ENCODE results near the gene PRKD3. TPM values are rescaled to one million over a fixed set of nuclear protein-coding genes. Genes with fewer than 3 reads are reported as not detected.

Gene PRKD3
- total and polyA plus RNA-seq, 2 of the 13 experiments (the other 11 are each of a cell fraction or from before 2014, with no cell fraction given), result 11.6 to 38.4 TPM

DNA sequence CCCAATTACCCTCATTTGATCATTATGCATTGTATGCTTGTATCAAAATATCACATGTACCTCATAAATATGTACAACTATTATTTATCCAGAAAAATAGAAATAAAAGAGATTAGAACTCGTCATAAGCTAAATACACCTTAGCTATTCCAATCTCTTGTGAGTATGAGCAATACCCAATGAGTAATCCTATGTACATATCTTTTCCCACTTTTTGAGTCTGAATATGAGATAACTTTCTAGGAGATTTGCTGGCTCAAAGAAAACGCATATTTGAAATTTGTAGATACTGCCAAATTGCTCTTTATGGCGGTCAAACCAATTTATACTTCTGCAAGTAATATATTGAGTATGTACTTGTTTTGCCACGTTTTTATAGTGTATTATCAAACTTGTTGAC is 24.1 kb downstream of the PRKD3 start (continued):
- TF ChIP-seq CSRNP2 (CRISPR knock-in tag; conservative IDR thresholded peaks at IDR 0.05; ENCODE audit: low read depth), result no peak

DNA sequence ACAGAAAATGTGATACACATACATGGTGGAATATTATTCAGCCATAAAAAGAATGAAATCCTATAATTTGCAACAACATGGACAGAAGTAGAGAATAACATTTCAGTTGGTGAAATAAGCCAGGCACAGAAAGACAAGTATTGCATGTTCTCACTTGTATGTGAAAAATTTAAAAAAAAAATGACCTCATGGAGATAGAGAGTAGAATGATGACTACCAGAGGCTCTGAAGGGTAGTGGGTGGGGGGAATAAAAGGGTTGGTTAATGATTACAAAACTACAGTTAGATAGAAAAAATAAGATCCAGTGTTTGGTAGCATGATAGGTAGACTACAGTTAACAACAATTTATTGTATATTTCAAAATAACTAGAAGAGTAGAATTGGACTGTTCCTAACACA is 24.5 kb downstream of the PRKD3 start:
- BruUV-seq (replicated peaks), result no TSS peak
- in situ Hi-C loops (cut with HindIII; ENCODE audit: extremely low pct_ligation_motif_present, low pct_unique_long_range_greater_than_20kb), result no loop called here
- POLR2A ChIA-PET, result no interaction called here
- Histone ChIP-seq H3K9me3 (ENCODE audit: low read length) (no peaks in the 10 kb centered on the region), H3K4me2 (ENCODE audit: low read depth, low read length) (no peak overlapping the region), H3K79me2 (ENCODE audit: insufficient read depth, low read length) (peaks cover 46% of the 10 kb centered on the region), H3K27ac (ENCODE audit: extremely low read length, insufficient read depth, low read length) (no peak overlapping the region), H3K27me3 (ENCODE audit: control insufficient read depth in 1 of 2, insufficient read depth in 2 of 2, low read length in 2 of 2) (no peaks in the 10 kb centered on the region), H3K4me1 (ENCODE audit: insufficient read depth, low read length) (no peaks in the 10 kb centered on the region), H2AFZ (ENCODE audit: low read length) (no peak overlapping the region), H4K20me1 (ENCODE audit: insufficient read depth, low read length) (no peaks in the 10 kb centered on the region), H3K36me3 (replicated peaks in 1 of 2; ENCODE audit: control insufficient read depth in 1 of 2, insufficient read depth in 2 of 2, low read length in 2 of 2) (peaks cover 1 to 5% of the 10 kb centered on the region in 2 experiments; a peak in 2 of 5 replicates), H3K9ac (ENCODE audit: insufficient read depth, low read depth, low read length) (no peak overlapping the region), H3K4me3 (replicated peaks in 1 of 3; ENCODE audit: insufficient read depth in 1 of 3, low read depth in 2 of 3, low read length in 3 of 3) (no peak overlapping the region)
- no peak for FAIRE-seq
- CTCF ChIA-PET (ENCODE audit: low intra/inter-chr PET ratio, low total read pairs), result no interaction called here
- DNase-seq (ENCODE audit: low spot score), result no peak
- 0 out of 2 replicates have a peak, but pooled peaks have one; percentile 36 for TF ChIP-seq ATF7 (IDR thresholded peaks at IDR 0.05)
- TF ChIP-seq ATF7 (CRISPR knock-in tag; IDR thresholded peaks at IDR 0.05), result no peak
- no peak for TF ChIP-seq TOE1 (CRISPR knock-in tag; IDR thresholded peaks at IDR 0.05)
- intact Hi-C loops (cut with micrococcal nuclease; ENCODE audit: unreplicated experiment), result no loop called here
- no peak for ATAC-seq

DNA sequence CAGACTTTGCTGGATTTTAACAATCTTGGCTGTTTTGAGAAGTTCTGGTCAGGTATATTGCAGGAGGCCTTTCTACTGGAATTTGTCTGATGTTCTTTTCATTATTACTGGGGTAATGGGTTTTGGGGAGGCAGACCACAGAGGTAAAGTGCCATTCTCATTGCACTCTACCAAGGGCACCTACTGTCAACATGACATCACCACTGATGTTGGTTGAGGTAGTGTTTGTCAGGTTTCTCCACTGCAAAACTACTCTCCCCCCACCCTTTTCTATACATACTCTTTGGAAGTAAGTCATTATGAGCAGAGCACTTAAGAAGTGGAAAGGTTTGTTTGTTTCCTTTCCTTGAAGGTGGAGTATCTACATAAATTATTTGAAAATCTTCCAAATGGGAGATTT is 27.0 kb downstream of the PRKD3 start:
- no peak overlapping the region for H3K4me3 ChIP-seq (replicated peaks in 1 of 3; ENCODE audit: insufficient read depth in 1 of 3, low read depth in 2 of 3, low read length in 3 of 3)
- no peak overlapping the region for H3K4me2 ChIP-seq (ENCODE audit: low read depth, low read length)
- no peak for FAIRE-seq
- H2AFZ ChIP-seq (ENCODE audit: low read length), result no peak overlapping the region
- intact Hi-C loops (cut with micrococcal nuclease; ENCODE audit: unreplicated experiment) (no loop called here), in situ Hi-C loops (cut with HindIII; ENCODE audit: extremely low pct_ligation_motif_present, low pct_unique_long_range_greater_than_20kb) (no loop called here)
- BruUV-seq (replicated peaks), result no TSS peak
- ATAC-seq, result no peak
- no peak for DNase-seq (ENCODE audit: low spot score)
- ChIA-PET POLR2A (no interaction called here), CTCF (ENCODE audit: low intra/inter-chr PET ratio, low total read pairs) (no interaction called here)
- H3K4me1 ChIP-seq (ENCODE audit: insufficient read depth, low read length), result no peaks in the 10 kb centered on the region
- H4K20me1 ChIP-seq (ENCODE audit: insufficient read depth, low read length), result no peaks in the 10 kb centered on the region
- H3K9me3 ChIP-seq (ENCODE audit: low read length), result no peaks in the 10 kb centered on the region
- H3K36me3 ChIP-seq (replicated peaks in 1 of 2; ENCODE audit: control insufficient read depth in 1 of 2, insufficient read depth in 2 of 2, low read length in 2 of 2), result peaks cover 1 to 5% of the 10 kb centered on the region in 2 experiments; a peak in 4 of 5 replicates
- TF ChIP-seq SPEN (CRISPR knock-in tag; IDR thresholded peaks at IDR 0.05; ENCODE audit: low read depth), result no peak
- TF ChIP-seq KLF11 (CRISPR knock-in tag; IDR thresholded peaks at IDR 0.05), result no peak
- no peak for TF ChIP-seq ZNF629 (CRISPR knock-in tag; conservative IDR thresholded peaks at IDR 0.05)
- H3K27me3 ChIP-seq (ENCODE audit: control insufficient read depth in 1 of 2, insufficient read depth in 2 of 2, low read length in 2 of 2), result no peaks in the 10 kb centered on the region
- no peak overlapping the region for H3K9ac ChIP-seq (ENCODE audit: insufficient read depth, low read depth, low read length)
- peaks cover 30% of the 10 kb centered on the region for H3K79me2 ChIP-seq (ENCODE audit: insufficient read depth, low read length)
- H3K27ac ChIP-seq (ENCODE audit: extremely low read length, insufficient read depth, low read length), result no peak overlapping the region
